Amniotic epithelial cell (primary cell): ENCODE results near the gene ST3GAL2.
"Not testable (repeated sequence)": the region's sequence is repeated elsewhere in the genome, so short reads cannot be mapped to it uniquely, and the experiment has no call there.

Source experiments
- DNase-seq: peaks from one replicate; pipeline ENCODE4 v3.0.0-alpha.2; 2010; ENCODE audit warnings: low read depth

Gene ST3GAL2

DNA sequence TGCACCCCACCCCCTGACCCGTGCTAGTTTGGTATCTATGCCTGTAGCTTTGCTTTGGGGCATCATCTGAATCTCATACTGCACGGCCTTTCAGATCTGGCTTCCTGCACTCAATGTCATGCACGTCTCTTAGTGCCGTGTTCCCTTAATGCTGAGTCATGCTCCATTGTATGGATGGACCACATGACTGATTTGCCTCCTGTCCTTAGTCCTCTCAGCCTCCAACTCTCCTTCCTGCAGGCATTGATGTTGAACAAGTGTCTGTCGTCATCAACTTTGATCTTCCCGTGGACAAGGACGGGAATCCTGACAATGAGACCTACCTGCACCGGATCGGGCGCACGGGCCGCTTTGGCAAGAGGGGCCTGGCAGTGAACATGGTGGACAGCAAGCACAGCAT lies 106.2 kb downstream of the ST3GAL2 start:
- DNase-seq, result not testable (repeated sequence)

DNA sequence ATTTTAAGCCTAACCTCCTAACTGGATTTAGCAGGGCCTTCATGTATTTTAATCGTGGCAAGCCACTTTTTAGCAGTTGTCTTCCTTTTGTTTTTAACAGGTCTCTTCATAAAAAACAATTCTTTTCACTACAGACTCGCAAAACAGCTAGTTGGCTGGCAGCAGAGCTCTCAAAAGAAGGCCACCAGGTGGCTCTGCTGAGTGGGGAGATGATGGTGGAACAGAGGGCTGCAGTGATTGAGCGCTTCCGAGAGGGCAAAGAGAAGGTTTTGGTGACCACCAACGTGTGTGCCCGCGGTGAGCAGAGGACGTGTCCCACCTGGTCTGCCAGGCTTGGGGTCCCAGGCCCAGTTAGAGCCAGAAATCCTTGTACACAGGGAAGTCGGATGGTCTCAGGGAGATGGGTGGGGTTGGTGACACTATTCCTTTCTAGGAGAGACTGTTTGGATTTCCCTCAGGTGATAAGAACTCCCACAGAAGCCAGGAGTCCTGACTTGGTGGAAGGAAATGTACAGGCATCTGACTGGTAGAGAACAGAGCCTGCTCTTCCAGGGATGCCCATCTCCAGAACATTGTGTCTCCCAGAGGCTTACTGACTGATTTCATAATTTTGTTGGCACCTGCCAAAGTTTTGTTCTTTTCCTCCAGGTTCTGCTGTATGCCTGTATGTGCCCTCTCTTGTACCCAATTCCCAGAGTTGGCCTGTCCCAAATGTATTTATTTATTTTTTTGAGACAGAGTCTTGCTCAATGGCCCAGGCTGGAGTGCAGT lies 107.1 kb downstream of the ST3GAL2 start:
- DNase-seq, result no peak

- no peak for DNase-seq
Observed at GRCh38 chr16:70331091-70331490, 107.8 kb downstream of the ST3GAL2 start.
